NB4 (cell line): ENCODE measurements around the gene C4orf54.

Source experiments
- POLR2A ChIP-seq: IDR thresholded peaks from 2 replicates; pipeline ENCODE4 v1.6.1; 2011; ENCODE audit warnings: mild to moderate bottlenecking; ENCODE audit not compliant: insufficient read length; ENCODE audit errors: extremely low read depth
- TF ChIP-seq, protein P1 (sequence below): IDR thresholded peaks from 2 replicates; pipeline ENCODE4 v1.6.1; 2011; ENCODE audit warnings: low read depth, low read length
- TF ChIP-seq, protein P2 (sequence below): IDR thresholded peaks from one replicate; pipeline ENCODE4 v1.5.1; 2012; ENCODE audit warnings: low read depth, low read length

DNA sequence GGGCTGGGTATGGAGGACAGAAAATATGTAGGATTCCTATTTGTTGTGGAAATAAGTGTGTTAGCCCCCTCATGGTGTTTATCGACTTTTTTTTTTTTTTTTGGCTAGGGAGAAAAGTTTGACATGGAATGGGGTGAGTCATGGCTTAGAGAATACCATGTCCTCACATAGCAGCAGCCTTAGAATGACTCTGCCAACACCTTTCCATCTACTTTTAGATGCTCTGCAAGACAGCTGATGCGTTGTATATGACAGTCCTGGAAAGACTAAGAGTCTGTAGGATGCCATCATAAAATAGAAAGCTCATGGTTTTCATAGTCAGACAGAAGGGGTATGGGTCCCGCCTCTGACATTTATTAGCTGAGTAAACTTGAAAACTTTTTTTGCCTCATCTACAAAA, 45.3 kb downstream of the C4orf54 start:
- TF ChIP-seq, protein P1, sequence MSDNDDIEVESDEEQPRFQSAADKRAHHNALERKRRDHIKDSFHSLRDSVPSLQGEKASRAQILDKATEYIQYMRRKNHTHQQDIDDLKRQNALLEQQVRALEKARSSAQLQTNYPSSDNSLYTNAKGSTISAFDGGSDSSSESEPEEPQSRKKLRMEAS: no peak
- TF ChIP-seq, protein P2, sequence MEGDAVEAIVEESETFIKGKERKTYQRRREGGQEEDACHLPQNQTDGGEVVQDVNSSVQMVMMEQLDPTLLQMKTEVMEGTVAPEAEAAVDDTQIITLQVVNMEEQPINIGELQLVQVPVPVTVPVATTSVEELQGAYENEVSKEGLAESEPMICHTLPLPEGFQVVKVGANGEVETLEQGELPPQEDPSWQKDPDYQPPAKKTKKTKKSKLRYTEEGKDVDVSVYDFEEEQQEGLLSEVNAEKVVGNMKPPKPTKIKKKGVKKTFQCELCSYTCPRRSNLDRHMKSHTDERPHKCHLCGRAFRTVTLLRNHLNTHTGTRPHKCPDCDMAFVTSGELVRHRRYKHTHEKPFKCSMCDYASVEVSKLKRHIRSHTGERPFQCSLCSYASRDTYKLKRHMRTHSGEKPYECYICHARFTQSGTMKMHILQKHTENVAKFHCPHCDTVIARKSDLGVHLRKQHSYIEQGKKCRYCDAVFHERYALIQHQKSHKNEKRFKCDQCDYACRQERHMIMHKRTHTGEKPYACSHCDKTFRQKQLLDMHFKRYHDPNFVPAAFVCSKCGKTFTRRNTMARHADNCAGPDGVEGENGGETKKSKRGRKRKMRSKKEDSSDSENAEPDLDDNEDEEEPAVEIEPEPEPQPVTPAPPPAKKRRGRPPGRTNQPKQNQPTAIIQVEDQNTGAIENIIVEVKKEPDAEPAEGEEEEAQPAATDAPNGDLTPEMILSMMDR: no peak
- no peak for TF ChIP-seq POLR2A
